ENCODE results near the gene SYNGAP1. TPM values are rescaled to one million over a fixed set of nuclear protein-coding genes. Genes with fewer than 3 reads are reported as not detected.
A peak's percentile ranks its signal among the peaks of the same experiment; 100 is the strongest.
"Not testable (repeated sequence)": the region's sequence is repeated elsewhere in the genome, so short reads cannot be mapped to it uniquely, and the experiment has no call there.

The SYNGAP1 gene
- total RNA-seq, 1 donor from 2014 or later: 56.6 TPM

DNA sequence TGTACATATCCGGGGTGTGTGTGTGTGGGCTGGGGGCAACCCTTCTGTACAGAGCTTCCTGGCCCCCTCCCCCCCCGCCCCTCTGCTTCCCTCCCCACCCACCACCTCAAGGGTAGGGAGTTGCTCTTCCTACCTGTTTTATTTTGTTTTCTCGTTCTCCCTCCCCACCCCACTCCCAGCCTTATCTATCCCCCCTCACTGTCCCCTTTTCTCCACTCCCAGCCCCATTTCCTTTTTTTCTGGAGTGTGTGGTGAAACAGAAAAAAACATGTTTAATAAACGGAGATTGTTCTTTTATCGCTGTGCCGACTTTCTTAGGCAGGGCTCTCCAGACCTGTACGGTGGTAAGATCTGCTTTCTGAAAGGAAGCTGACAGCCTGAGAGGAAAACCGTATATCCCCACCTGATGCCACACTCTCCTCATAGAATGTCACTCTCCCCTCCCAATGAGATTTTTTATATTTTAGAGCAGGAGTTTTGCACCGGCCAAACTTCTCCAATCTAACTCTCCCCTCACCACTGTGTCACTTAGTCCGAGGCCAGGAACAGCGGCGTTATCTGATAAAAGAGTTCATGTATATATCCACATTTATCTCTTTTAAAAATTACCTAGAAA, 33.6 kb downstream of the SYNGAP1 start:
- H3K4me3 Mint-ChIP-seq: peak overlapping the region; percentile 95
- intact Hi-C loops (cut with micrococcal nuclease): loop anchor here (1.0 to 10.0 kb wide), 13 partner anchors 22 to 258 kb away; partner anchors contain the start of genes BAK1, ITPR3, KIFC1 and PFDN6
- no peaks in the 10 kb centered on the region for H3K9me3 Mint-ChIP-seq
- peak overlapping the region; percentile 88 for H3K27ac Mint-ChIP-seq
- peaks cover 38% of the 10 kb centered on the region for H3K4me1 Mint-ChIP-seq (ENCODE audit: low read depth)
- no peaks in the 10 kb centered on the region for H3K27me3 Mint-ChIP-seq (ENCODE audit: insufficient read depth)
- DNase-seq (ENCODE audit: low spot score): no peak
- peaks cover 36% of the 10 kb centered on the region for H3K36me3 Mint-ChIP-seq (ENCODE audit: low read depth)

DNA sequence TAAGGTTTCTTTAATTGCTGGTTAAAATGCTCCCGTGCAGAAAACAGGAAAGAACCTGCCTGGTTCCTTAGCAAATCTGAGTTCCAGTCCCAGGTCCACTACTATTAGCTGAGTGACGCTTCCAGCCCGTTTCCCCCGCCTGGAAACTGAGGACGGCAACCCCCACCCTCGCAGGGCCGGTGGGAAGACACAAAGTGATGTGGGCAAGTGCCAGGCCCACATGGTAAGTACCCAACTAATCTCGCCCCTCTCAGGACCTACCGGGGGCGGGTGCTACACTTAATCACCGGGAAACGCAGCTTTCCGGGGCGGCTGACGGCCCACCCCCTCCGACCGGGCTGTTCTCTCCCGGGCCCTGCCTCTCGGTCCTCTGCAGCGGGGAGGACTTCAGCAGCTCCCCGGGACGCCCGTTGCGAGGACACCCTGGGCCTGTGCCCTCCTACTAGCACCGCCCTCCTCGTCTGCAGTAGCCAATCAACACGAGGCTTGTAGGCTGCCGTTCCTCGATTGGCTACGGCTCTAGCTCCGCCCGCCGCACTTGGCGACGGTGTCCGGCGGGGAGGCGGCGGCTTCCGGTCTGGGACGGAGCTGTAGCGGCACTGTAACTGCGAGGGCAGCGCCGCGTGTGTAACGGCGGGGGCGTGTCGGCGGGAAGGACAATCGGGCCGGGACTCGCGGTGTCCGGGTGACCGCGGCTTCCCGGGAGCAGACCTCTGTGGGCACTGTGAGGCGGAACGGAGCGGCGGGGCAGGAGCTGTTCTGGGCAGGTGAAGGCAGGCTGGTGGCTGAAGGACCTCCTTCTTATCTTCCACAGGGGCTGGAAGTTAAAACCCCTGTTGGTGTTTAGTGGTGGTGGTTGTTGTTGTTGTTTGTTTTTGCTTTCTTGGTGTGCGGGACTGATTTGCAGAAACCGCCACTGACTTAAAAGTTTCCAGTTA, 34.4 kb downstream of the SYNGAP1 start, which contains the start of gene ZBTB9:
TSS of gene ZBTB9 (plus strand) at position 568 of the 938 bp plus-strand sequence. CDS start 525 bp downstream, outside the sequence.
- H3K27me3 Mint-ChIP-seq (ENCODE audit: insufficient read depth): no peaks in the 10 kb centered on the region
- peak within 1 kb of the TSS; percentile 88 for H3K27ac Mint-ChIP-seq
- H3K9me3 Mint-ChIP-seq: no peaks in the 10 kb centered on the region
- peak within 1 kb of the TSS; percentile 95 for H3K4me3 Mint-ChIP-seq
- peaks cover 42% of the 10 kb centered on the region for H3K4me1 Mint-ChIP-seq (ENCODE audit: low read depth)
- peaks cover 31% of the 10 kb centered on the region for H3K36me3 Mint-ChIP-seq (ENCODE audit: low read depth)
- intact Hi-C loops (cut with micrococcal nuclease): loop anchor here (1.0 to 10.0 kb wide), 13 partner anchors 23 to 257 kb away; partner anchors contain the start of genes BAK1, ITPR3, KIFC1 and PFDN6
- DNase-seq (ENCODE audit: low spot score): peak; percentile 96

DNA sequence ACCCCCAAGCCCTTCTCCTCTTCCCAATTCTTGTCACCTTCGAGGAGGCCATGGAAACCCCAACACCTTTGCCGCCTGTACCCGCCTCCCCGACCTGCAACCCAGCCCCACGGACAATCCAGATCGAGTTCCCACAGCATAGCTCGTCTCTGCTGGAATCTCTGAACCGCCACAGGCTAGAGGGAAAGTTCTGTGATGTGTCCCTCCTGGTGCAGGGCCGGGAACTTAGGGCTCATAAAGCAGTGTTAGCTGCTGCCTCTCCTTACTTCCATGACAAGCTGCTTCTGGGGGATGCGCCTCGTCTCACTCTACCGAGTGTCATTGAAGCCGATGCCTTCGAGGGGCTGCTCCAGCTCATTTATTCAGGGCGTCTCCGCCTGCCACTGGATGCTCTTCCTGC, 35.2 kb downstream of the SYNGAP1 start:
- H3K36me3 Mint-ChIP-seq (ENCODE audit: low read depth): peaks cover 29% of the 10 kb centered on the region
- no peak for DNase-seq (ENCODE audit: low spot score)
- no peaks in the 10 kb centered on the region for H3K9me3 Mint-ChIP-seq
- peak overlapping the region; percentile 88 for H3K27ac Mint-ChIP-seq
- peak overlapping the region; percentile 95 for H3K4me3 Mint-ChIP-seq
- no peaks in the 10 kb centered on the region for H3K27me3 Mint-ChIP-seq (ENCODE audit: insufficient read depth)
- intact Hi-C loops (cut with micrococcal nuclease): loop anchor here (2.0 to 10.0 kb wide), 2 partner anchors 166 to 240 kb away; partner anchors contain the start of gene ITPR3
- peaks cover 42% of the 10 kb centered on the region for H3K4me1 Mint-ChIP-seq (ENCODE audit: low read depth)

DNA sequence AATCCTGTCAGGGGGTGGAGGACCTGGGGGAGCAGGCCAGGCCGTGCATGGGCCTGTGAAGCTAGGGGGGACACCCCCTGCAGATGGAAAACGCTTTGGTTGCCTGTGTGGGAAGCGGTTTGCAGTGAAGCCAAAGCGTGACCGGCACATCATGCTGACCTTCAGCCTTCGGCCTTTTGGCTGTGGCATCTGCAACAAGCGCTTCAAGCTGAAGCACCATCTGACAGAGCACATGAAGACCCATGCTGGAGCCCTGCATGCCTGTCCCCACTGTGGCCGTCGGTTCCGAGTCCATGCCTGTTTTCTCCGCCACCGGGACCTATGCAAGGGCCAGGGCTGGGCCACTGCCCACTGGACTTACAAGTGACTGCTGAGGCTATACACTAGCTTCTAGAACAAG, 36.3 kb downstream of the SYNGAP1 start:
- peaks cover 29% of the 10 kb centered on the region for H3K36me3 Mint-ChIP-seq (ENCODE audit: low read depth)
- H3K27ac Mint-ChIP-seq: no peak overlapping the region
- no peaks in the 10 kb centered on the region for H3K27me3 Mint-ChIP-seq (ENCODE audit: insufficient read depth)
- no peak for DNase-seq (ENCODE audit: low spot score)
- peaks cover 37% of the 10 kb centered on the region for H3K4me1 Mint-ChIP-seq (ENCODE audit: low read depth)
- intact Hi-C loops (cut with micrococcal nuclease): loop anchor here (10.0 kb wide), 1 partner anchor 239 kb away; no protein-coding TSS in a partner anchor
- H3K4me3 Mint-ChIP-seq: peak overlapping the region; percentile 95
- no peaks in the 10 kb centered on the region for H3K9me3 Mint-ChIP-seq

DNA sequence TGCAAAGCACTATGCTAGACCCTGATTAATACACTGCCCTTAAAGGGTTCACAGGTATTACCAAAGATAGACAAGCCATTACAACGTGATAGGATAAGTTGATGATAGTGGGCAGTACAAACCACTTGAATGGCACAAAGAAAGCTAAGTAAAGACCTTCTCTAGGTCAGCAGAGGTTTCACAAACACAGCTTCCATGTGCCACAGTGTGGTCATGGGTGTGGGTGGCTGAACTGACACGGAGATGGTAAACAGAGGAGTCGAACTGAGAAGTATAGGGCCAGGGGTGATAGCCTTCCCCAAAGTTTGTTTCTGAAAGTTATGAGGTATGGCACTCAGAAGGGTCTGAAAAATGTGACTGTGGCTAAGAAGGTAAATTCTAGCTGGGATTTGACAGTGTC, 38.8 kb downstream of the SYNGAP1 start:
- H3K36me3 Mint-ChIP-seq (ENCODE audit: low read depth): peaks cover 27% of the 10 kb centered on the region
- intact Hi-C loops (cut with micrococcal nuclease): loop anchor here (10.0 kb wide), 1 partner anchor 236 kb away; no protein-coding TSS in a partner anchor
- DNase-seq (ENCODE audit: low spot score): no peak
- H3K9me3 Mint-ChIP-seq: no peaks in the 10 kb centered on the region
- peaks cover 27% of the 10 kb centered on the region for H3K4me1 Mint-ChIP-seq (ENCODE audit: low read depth)
- H3K4me3 Mint-ChIP-seq: no peak overlapping the region
- no peak overlapping the region for H3K27ac Mint-ChIP-seq
- H3K27me3 Mint-ChIP-seq (ENCODE audit: insufficient read depth): peaks cover 9% of the 10 kb centered on the region

DNA sequence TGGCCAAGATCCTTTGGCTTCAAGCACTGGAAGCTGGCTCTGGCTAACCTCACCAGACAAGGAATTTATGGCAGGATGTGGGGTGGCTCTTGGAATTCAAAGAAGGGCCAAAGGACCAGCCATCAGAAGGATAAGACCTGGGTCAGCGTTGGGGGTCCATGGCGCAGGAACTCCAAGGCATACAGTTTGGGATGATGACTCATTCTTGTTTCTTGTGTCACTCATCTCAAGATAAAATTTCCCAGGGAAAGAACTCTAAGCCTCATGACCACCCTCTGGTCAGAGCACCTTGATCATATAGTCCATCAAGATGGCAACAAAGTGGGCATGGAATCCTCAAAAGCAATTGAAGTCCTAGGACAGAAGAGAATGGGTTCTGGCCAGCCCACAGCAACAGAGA, 39.4 kb downstream of the SYNGAP1 start:
- DNase-seq (ENCODE audit: low spot score): no peak
- H3K4me3 Mint-ChIP-seq: no peak overlapping the region
- peaks cover 25% of the 10 kb centered on the region for H3K36me3 Mint-ChIP-seq (ENCODE audit: low read depth)
- peaks cover 24% of the 10 kb centered on the region for H3K4me1 Mint-ChIP-seq (ENCODE audit: low read depth)
- peaks cover 11% of the 10 kb centered on the region for H3K27me3 Mint-ChIP-seq (ENCODE audit: insufficient read depth)
- no peaks in the 10 kb centered on the region for H3K9me3 Mint-ChIP-seq
- intact Hi-C loops (cut with micrococcal nuclease): loop anchor here (10.0 kb wide), 1 partner anchor 236 kb away; no protein-coding TSS in a partner anchor
- H3K27ac Mint-ChIP-seq: no peak overlapping the region

DNA sequence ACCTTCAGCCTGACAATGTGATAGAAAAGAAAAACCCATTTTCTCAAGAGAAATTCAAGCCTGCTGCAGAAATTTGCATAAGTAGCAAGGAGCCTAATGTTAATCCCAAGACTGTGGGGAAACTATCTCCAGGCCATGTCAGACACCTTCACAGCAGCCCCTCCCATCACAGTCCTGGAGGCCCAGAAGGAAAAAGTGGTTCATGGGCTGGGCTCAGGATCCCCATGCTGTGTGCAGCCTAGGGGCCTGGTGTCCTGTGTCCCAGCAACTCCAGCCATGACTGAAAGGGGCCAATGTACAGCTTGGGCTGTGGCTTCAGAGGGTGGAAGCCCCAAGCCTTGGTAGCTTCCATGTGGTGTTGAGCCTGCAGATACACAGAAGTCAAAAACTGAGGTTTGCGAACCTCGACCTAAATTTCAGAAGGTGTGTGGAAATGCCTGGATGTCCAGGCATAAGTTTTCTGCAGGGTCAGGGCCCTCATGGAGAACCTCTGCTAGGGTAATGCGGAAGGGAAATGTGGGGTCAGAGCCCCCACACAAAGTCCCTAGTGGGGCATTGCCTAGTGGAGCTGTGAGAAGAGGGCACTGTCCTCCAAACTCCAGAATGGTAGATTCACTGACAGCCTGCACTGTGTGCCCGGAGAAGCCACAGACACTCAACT, 46.3 kb downstream of the SYNGAP1 start:
- intact Hi-C loops (cut with micrococcal nuclease): no loop called here
- H3K4me1 Mint-ChIP-seq (ENCODE audit: low read depth): no peaks in the 10 kb centered on the region

DNA sequence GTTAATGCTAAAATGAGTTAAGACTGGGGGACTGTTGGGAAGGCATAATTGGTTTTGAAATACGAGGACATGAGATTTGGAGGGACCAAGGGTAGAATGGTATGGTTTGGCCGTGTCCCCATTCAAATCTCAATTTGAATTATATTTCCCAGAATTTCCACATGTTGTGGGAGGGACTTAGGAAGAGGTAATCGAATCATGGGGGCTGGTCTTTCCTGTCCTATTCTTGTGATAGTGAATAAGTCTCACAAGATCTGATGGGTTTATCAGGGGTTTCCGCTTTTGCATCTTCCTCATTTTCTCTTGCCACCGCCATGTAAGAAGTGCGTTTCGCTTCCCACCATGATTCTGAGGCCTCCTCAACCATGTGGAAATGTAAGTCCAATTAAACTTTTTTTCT, 47.2 kb downstream of the SYNGAP1 start:
- DNase-seq (ENCODE audit: low spot score): no peak
- peaks cover 8% of the 10 kb centered on the region for H3K27me3 Mint-ChIP-seq (ENCODE audit: insufficient read depth)
- H3K36me3 Mint-ChIP-seq (ENCODE audit: low read depth): no peaks in the 10 kb centered on the region
- intact Hi-C loops (cut with micrococcal nuclease): no loop called here
- no peaks in the 10 kb centered on the region for H3K9me3 Mint-ChIP-seq
- no peaks in the 10 kb centered on the region for H3K4me1 Mint-ChIP-seq (ENCODE audit: low read depth)
- H3K27ac Mint-ChIP-seq: no peak overlapping the region
- no peak overlapping the region for H3K4me3 Mint-ChIP-seq

More for the DNA sequence above, 46.3 kb downstream of the SYNGAP1 start:
- H3K36me3 Mint-ChIP-seq (ENCODE audit: low read depth): no peaks in the 10 kb centered on the region
- peaks cover 11% of the 10 kb centered on the region for H3K27me3 Mint-ChIP-seq (ENCODE audit: insufficient read depth)
- no peak overlapping the region for H3K4me3 Mint-ChIP-seq
- no peak for DNase-seq (ENCODE audit: low spot score)
- no peaks in the 10 kb centered on the region for H3K9me3 Mint-ChIP-seq
- no peak overlapping the region for H3K27ac Mint-ChIP-seq

DNA sequence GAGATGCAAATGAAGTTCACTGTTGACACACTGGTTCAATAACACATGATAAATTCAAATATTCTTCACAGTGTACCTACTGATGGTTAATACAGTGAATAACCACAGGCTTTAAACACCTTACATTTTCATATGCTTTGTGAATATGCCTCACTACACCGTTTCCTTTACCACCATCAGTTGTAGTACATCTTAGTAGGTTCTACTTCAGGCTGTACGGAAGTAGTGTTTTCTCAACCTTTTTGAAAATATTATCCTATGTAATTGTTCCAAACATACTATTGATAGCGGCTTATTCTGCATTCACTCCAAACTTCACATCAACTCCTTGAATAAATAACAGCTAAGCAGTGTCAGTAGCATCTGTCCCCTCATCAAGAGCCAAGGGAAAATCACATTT, 49.8 kb downstream of the SYNGAP1 start:
- no peak overlapping the region for H3K4me3 Mint-ChIP-seq

DNA sequence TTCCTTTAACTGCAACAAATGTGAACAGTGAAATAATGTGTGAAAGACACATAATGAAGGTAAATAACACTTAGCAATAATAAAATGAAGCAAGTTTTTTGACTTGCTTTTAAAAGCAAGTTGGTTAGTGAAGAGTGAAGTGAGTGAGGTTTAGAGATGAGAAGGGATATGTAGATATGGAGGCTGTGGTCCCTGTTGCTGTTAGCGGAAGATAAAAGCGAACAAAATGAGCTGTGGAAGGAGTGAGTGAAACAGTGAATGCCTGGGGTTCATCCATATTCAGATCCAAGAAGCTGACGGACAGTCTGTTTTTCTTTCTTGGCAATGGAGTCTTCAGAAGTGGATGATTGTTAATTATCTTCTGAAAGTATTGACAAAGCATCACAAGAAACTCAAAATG, 58.0 kb downstream of the SYNGAP1 start:
- H3K9me3 Mint-ChIP-seq: no peaks in the 10 kb centered on the region
- DNase-seq (ENCODE audit: low spot score): no peak
- no peaks in the 10 kb centered on the region for H3K36me3 Mint-ChIP-seq (ENCODE audit: low read depth)
- H3K27ac Mint-ChIP-seq: no peak overlapping the region
- H3K4me1 Mint-ChIP-seq (ENCODE audit: low read depth): no peaks in the 10 kb centered on the region
- H3K27me3 Mint-ChIP-seq (ENCODE audit: insufficient read depth): peaks cover 8% of the 10 kb centered on the region
- H3K4me3 Mint-ChIP-seq: no peak overlapping the region
- intact Hi-C loops (cut with micrococcal nuclease): no loop called here

More for the DNA sequence above, 49.8 kb downstream of the SYNGAP1 start:
- H3K27ac Mint-ChIP-seq: no peak overlapping the region
- intact Hi-C loops (cut with micrococcal nuclease): no loop called here
- H3K27me3 Mint-ChIP-seq (ENCODE audit: insufficient read depth): no peaks in the 10 kb centered on the region
- no peaks in the 10 kb centered on the region for H3K9me3 Mint-ChIP-seq
- H3K36me3 Mint-ChIP-seq (ENCODE audit: low read depth): no peaks in the 10 kb centered on the region
- H3K4me1 Mint-ChIP-seq (ENCODE audit: low read depth): no peaks in the 10 kb centered on the region
- DNase-seq (ENCODE audit: low spot score): no peak

DNA sequence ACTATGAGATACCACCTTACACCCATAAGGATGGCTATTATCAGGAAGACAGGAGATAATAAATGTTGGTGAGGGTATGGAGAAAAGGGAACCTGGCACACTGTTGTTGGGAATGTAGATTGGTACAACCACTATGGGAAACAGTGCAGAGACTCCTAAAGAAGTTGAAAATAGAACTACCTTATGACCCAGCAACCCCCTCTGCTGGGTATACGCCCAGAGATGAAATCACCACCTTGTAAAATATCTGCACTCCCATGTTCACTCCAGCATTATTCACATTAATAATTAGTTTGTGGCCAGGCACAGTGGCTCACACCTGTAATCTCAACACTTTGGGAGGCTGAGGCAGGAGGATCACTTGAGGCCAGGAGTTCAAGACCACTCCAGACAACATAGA, 61.3 kb downstream of the SYNGAP1 start:
- Mint-ChIP-seq H3K9me3 (no peaks in the 10 kb centered on the region), H3K4me3 (no peak overlapping the region), H3K36me3 (ENCODE audit: low read depth) (no peaks in the 10 kb centered on the region), H3K27me3 (ENCODE audit: insufficient read depth) (peaks cover 12% of the 10 kb centered on the region), H3K27ac (no peak overlapping the region), H3K4me1 (ENCODE audit: low read depth) (no peaks in the 10 kb centered on the region)
- no peak for DNase-seq (ENCODE audit: low spot score)
- intact Hi-C loops (cut with micrococcal nuclease): no loop called here

DNA sequence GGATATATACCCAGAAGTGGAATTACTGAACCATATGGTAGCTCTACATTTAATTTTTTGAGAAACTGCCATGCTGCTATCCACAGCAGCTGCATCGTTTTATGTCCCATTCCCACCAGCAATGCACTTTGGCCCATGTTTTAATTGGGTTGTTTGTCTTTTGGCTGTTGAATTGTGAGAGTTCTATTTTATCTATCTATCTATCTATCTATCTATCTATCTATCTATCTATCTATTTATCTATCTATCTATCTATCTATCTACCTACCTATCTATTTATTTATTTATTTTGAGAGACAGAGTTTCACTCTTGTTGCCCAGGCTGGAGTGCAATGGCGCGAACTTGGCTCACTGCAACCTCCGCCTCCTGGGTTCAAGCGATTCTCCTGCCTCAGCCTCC, 62.8 kb downstream of the SYNGAP1 start:
- DNase-seq (ENCODE audit: low spot score); H3K9me3 Mint-ChIP-seq; intact Hi-C loops (cut with micrococcal nuclease); H3K4me3 Mint-ChIP-seq; H3K4me1 Mint-ChIP-seq (ENCODE audit: low read depth); H3K27ac Mint-ChIP-seq; H3K36me3 Mint-ChIP-seq (ENCODE audit: low read depth): not testable (repeated sequence)
- H3K27me3 Mint-ChIP-seq (ENCODE audit: insufficient read depth): peaks cover 12% of the 10 kb centered on the region

Measured in activated T-helper 1 cell treated with anti-CD3 and anti-CD28 coated beads, Interleukin-12 subunit alpha, Interleukin-12 subunit beta, Interleukin-2, Interleukin-4 antibody, amounts not matched to agents 30 ng/mL and 10 ng/mL and 1 ng/mL, durations not matched to agents 14 hours and 24 hours and 36 hours (primary cell).